Activated CD4-positive, alpha-beta T cell treated with anti-CD3 and anti-CD28 coated beads for 4 hours (primary cell): ENCODE data around the gene SLAMF7.
A peak's percentile ranks its signal among the peaks of the same experiment; 100 is the strongest.
"Not testable (repeated sequence)": the region's sequence is repeated elsewhere in the genome, so short reads cannot be mapped to it uniquely, and the experiment has no call there.

Experiments used
- DNase-seq, 2 donors: peaks; one replicate each; pipeline ENCODE4 v3.0.0-alpha.2; 2020

SLAMF7 gene

DNA sequence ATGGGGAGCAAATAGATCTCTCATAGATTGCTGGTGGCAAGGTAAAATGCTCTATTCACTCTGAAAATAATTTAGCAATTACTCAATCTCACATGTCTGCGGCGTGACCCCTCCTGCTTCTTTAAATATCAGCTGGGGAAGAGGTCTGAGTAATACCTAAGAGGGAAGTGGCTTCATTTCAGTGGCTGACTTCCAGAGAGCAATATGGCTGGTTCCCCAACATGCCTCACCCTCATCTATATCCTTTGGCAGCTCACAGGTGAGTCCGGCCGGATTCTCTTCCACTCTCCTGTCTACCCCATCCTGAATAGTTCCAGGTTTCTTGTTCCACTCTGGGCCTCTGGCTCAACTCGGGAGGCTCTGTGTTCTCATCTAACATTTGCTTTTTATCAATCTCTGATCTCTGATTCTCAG is at the start of gene SLAMF7:
SLAMF7 (plus strand) TSS at position 150 of the 414 bp plus-strand sequence; CDS start at position 205, 55 bp downstream.
- peak in 1 of 2 donors; percentile 22 for DNase-seq

DNA sequence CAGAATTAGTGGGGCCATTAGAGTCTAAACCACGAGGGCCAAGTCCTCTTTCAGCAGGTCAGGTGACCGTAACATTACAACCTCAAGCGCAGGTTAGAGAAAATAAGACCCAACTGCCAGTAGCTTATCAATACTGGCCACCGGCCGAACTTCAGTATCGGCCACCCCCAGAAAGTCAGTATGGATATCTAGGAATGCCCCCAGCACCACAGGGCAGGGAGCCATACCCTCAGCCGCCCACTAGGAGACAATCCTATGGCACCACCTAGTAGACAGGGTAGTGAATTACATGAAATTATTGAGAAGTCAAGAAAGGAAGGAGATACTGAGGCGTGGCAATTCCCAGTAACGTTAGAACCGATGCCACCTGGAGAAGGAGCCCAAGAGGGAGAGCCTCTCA is 46.7 kb upstream of the SLAMF7 start:
- not testable (repeated sequence) for DNase-seq

- no peak for DNase-seq
Measured at GRCh38 chr1:160702100-160702499, 36.9 kb upstream of the SLAMF7 start.

DNA sequence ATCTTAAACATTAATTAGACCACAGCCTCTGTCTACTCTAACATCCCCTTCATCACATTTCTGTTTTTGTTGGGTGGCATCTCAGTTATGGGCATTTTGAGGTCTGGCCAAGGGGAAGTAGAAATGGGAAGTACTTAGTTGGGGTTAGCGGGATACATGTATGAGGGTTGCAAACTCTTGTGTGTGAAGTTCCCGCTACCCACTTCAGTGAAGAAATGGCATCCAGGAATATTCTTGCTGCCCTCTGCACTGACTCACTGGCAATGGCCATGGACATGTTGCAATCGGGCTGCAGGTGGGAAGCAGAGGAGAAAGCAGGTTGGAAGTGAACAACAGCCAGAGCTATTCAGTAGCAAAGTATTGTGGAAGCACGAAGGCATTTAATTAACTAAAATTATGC is 34.8 kb upstream of the SLAMF7 start:
- no peak for DNase-seq

DNA sequence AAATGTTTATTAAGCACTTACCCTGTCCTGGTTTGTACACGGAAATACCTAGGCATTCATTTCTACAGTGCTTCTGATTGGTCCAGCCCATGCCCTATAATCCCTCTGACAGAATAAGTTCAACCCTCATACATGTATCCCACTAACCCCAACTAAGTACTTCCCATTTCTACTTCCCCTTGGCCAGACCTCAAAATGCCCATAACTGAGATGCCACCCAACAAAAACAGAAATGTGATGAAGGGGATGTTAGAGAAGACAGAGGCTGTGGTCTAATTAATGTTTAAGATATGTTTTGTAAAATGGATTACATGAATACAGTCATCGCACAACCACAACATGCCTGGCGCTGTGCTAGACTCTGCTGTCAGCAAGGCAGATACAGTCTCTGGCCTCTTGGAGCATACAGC is 33.8 kb upstream of the SLAMF7 start:
- not testable (repeated sequence) for DNase-seq

DNA sequence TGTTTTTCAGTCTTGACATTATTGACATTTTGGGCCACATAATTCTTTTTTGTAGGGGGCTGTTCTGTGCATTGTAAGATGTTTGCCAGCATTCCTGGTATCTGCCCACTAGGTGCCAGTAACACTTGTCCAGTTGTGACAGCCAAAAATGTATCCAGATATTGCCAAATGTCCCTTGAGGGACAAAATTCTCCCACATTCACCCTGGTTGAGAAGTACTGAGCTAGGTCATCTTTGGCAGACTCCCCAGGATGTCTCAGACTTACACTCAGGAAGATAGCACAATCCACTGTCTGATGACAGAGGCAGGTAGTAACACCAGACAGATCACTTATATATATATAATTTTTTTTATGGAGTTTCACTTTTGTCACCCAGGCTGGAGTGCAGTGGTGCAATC is 33.3 kb upstream of the SLAMF7 start:
- no peak for DNase-seq

- no peak for DNase-seq
Measured at GRCh38 chr1:160706526-160707235, 32.4 kb upstream of the SLAMF7 start.

- no peak for DNase-seq
Measured at GRCh38 chr1:160707236-160708064, 31.6 kb upstream of the SLAMF7 start.

- DNase-seq: no peak
Measured at GRCh38 chr1:160708118-160708517, 30.9 kb upstream of the SLAMF7 start.

- DNase-seq: no peak
Measured at GRCh38 chr1:160708801-160709200, 30.2 kb upstream of the SLAMF7 start.

DNA sequence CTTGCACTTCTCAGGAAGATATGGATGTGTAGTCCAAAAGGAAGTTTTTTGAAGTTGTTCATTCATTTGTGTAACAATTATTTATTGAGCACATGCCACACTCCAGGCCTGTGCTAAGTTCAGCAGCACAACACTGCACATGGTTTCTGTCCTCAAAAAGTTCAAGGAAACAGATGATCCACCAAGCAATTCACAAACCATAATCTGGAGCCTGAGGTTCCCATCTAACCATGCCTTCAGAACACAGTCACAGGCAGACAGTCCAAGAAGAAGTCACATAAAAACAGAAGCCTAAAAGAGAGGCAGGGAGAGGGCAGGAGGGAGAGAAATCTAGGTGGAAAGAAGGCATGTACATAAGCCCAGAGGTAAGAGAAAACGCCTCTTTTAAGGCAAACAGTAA is 29.3 kb upstream of the SLAMF7 start:
- no peak for DNase-seq

- no peak for DNase-seq
Measured at GRCh38 chr1:160710517-160711252, 28.4 kb upstream of the SLAMF7 start.

DNA sequence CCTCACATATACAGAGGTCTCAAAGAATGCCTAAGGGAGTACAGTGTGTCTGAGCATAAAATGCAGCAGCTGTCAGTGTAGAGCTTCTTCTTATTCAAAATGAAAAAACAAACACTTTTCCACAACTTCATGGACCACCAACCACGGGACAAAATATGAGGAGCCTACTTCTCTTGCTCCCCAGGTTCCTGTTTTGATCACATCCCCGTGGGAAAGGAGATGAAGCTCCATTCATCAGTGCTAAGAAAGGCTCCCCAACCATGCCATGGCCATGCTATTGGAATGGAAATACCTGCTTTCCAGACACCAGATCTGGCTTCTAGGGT is 27.8 kb upstream of the SLAMF7 start:
- no peak for DNase-seq

GRCh38 chr1:160711602-160712311 is 27.3 kb upstream of the SLAMF7 start, which contains the start of gene CD48:
TSS of gene CD48 (minus strand) at chr1:160711822. CDS start at chr1:160711763, 59 bp downstream.
- DNase-seq: peak; percentile 44 to 52

DNA sequence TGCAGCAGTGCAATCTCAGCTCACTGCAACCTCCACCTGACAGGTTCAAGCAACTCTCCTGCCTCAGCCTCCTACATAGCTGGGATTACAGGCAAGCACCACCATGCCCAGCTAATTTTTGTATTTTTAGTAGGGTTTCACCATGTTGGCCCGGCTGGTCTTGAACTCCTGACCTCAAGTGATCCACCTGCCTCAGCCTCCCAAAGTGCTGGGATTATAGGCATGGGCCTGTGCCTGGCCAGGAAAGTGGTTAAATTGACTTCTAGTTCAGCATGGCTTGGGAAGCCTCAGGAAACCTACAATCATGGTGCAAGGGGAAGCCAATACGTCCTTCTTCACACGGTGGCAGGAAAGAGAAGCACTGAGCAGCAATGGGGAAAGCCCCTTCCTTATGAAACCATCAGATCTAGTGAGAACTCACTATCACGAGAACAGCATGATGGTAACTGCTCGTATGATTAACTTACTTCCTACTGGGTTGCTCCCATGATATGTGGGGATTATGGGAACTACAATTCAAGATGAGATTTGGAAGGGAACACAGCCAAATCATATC is 26.4 kb upstream of the SLAMF7 start:
- DNase-seq: peak; percentile 41 to 46

- DNase-seq: no peak
Measured at GRCh38 chr1:160713161-160713560, 25.9 kb upstream of the SLAMF7 start.

GRCh38 chr1:160714034-160714648 is 24.9 kb upstream of the SLAMF7 start:
- DNase-seq: not testable (repeated sequence)

DNA sequence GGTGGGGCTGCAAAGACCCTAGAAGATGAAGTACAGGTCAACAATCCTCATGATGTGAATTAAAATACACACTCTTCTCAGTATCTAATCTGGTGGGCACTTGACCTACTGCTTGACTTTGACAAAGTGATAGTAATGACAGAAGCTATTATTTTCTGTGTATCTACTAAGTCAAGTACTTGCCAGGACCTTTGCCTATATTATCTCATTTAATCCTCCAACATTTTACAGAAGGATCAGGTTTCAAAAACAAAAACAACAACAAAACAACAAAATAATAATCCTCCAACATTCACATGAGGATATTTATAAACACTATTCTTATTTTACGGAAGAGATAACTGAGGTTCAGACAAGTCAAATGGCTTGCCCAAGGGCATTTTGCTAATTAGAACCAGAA is 23.0 kb upstream of the SLAMF7 start:
- no peak for DNase-seq

GRCh38 chr1:160717306-160717705 is 21.7 kb upstream of the SLAMF7 start:
- DNase-seq: no peak

- DNase-seq: no peak
Measured at GRCh38 chr1:160718210-160718609, 20.8 kb upstream of the SLAMF7 start.

- no peak for DNase-seq
Measured at GRCh38 chr1:160720356-160721085, 18.5 kb upstream of the SLAMF7 start.
